ENCODE measurements around the gene RIPK4.
A peak's percentile ranks its signal among the peaks of the same experiment; 100 is the strongest.

RIPK4 gene

DNA sequence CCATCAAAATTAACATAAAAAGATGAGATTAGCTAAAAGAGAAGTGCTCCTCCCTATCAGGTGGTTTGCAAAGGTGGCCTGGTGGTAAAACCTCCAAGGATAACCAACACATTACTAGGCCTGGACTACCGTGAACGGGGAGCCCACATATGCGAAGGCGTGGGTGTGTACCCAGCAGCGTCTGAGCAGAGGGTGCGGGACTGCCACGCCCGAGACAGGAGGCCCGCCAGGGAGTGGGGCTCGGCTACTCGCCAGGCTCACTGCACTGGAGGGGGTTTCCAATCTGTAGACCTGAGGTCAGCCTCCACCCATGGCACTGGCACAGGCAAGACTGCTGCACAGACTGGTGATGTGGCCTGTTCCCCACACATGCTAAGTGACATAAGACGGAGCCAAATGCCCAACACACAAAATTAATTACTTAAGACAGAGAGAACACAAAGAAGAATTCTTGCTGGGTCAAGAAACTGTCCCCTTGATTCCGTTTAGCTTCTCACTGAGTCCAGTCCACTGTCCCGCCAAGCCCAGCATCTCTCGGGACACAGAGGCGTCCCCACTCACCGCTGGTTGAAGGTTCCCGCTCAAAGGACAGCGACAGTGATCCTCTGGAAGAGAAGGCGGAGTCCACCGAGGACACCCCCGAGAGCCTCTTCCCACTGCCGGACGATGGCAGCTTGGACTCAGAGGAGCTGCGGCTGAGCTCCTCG is 23.4 kb downstream of the RIPK4 start:
- Histone ChIP-seq H3K27ac (replicated peaks; ENCODE audit: low read length) (no peak overlapping the region), H4K91ac (ENCODE audit: low read depth, low read length, poor library complexity) (no peak overlapping the region), H3K4me2 (ENCODE audit: insufficient read depth, low read length, poor library complexity, severe bottlenecking) (no peak overlapping the region), H2BK120ac (ENCODE audit: low read depth, low read length) (no peak overlapping the region), H3K14ac (ENCODE audit: low read length) (no peak overlapping the region), H3K36me3 (replicated peaks in 1 of 2; ENCODE audit: control insufficient read depth in 2 of 2, insufficient read depth in 2 of 2, low read length in 2 of 2) (no peaks in the 10 kb centered on the region), H3K9ac (ENCODE audit: low read depth, low read length, poor library complexity) (no peak overlapping the region), H3K9me3 (replicated peaks in 1 of 2; ENCODE audit: control insufficient read depth in 2 of 2, insufficient read depth in 1 of 2, low read depth in 1 of 2, low read length in 2 of 2) (no peaks in the 10 kb centered on the region), H2BK12ac (ENCODE audit: low read length) (no peak overlapping the region), H3K79me1 (ENCODE audit: low read depth, low read length) (no peaks in the 10 kb centered on the region), H3K4ac (ENCODE audit: low read length) (peak overlapping the region; percentile 70), H2BK5ac (ENCODE audit: low read length) (peak overlapping the region; percentile 49), H3K4me3 (ENCODE audit: low read length in 2 of 2) (peak overlapping the region in 1 of 2 donors; percentile 5), H2AK5ac (ENCODE audit: low read depth, low read length) (peak overlapping the region; percentile 65), H3K23ac (ENCODE audit: low read depth, low read length, poor library complexity) (peak overlapping the region; percentile 31), H3K27me3 (ENCODE audit: control insufficient read depth in 3 of 3, insufficient read depth in 3 of 3, low read depth in 1 of 3, low read length in 3 of 3) (no peaks in the 10 kb centered on the region), H4K8ac (ENCODE audit: low read depth, low read length) (no peak overlapping the region), H2BK15ac (ENCODE audit: low read length) (no peak overlapping the region), H2AFZ (ENCODE audit: low read length) (no peak overlapping the region), H3K18ac (ENCODE audit: low read length) (peak overlapping the region; percentile 51), H3K4me1 (ENCODE audit: control insufficient read depth in 2 of 2, insufficient read depth in 1 of 2, low read depth in 1 of 2, low read length in 2 of 2) (peaks cover 0 to 7% of the 10 kb centered on the region in 2 donors)
- no CpG with 5 or more reads among the region's 26 CpGs for WGBS, 2 donors (ENCODE audit: extremely low coverage in 2 of 2, insufficient read length in 2 of 2, insufficient replicate concordance in 1 of 2)
- DNase-seq (ENCODE audit: low spot score) = no peak

DNA sequence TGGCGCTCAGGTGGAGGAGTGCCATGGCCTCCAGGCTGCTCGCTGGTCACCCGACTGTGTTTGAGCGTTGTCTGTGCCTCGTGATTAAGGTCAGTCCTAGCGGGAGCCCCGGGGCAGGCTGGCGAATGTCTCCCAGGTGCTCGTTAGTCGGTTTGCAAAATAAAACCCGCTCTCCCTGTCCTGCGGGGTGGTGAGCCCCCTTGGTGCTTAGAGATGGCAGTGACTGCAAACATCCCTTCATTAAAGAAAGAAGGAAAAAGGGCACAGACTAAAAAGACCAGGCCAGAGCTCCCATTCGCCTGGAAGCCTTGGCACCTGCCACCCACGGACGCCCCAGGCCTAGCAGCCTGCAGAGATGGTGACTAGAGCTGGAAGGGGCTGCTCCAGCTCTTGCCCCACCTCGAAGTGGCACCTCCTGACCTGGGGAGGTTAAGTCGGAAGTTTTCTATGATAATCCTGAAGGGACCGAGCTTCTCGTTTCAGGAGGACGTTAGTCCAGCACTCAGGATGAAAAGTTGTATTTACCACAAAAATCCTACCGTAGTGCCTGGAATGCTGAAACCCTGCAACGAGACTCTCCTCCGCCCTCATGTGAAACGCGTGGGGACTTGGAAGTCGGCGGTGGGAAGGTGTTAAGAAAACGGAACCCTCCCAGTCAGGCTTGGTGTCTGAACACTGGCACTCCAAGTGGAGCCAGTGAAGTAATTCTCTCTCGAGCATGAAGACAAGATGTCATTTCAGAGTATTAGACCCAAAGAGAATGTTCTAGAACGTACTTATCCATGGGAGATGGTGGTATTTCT is 24.6 kb downstream of the RIPK4 start:
- peaks cover 3 to 7% of the 10 kb centered on the region in 2 donors for H3K9me3 ChIP-seq (replicated peaks in 1 of 2; ENCODE audit: control insufficient read depth in 2 of 2, insufficient read depth in 1 of 2, low read depth in 1 of 2, low read length in 2 of 2)
- peak overlapping the region; percentile 63 for H3K9ac ChIP-seq (ENCODE audit: low read depth, low read length, poor library complexity)
- H2AK5ac ChIP-seq (ENCODE audit: low read depth, low read length) = no peak overlapping the region
- H3K23ac ChIP-seq (ENCODE audit: low read depth, low read length, poor library complexity) = peak overlapping the region; percentile 58
- no peak overlapping the region for H3K14ac ChIP-seq (ENCODE audit: low read length)
- H3K79me1 ChIP-seq (ENCODE audit: low read depth, low read length) = no peaks in the 10 kb centered on the region
- H2AFZ ChIP-seq (ENCODE audit: low read length) = no peak overlapping the region
- H2BK5ac ChIP-seq (ENCODE audit: low read length) = no peak overlapping the region
- H2BK120ac ChIP-seq (ENCODE audit: low read depth, low read length) = no peak overlapping the region
- no peak overlapping the region for H4K91ac ChIP-seq (ENCODE audit: low read depth, low read length, poor library complexity)
- no peak overlapping the region for H2BK15ac ChIP-seq (ENCODE audit: low read length)
- H3K4me3 ChIP-seq (ENCODE audit: low read length in 2 of 2) = no peak overlapping the region
- peaks cover 0 to 7% of the 10 kb centered on the region in 2 donors for H3K4me1 ChIP-seq (ENCODE audit: control insufficient read depth in 2 of 2, insufficient read depth in 1 of 2, low read depth in 1 of 2, low read length in 2 of 2)
- H3K36me3 ChIP-seq (replicated peaks in 1 of 2; ENCODE audit: control insufficient read depth in 2 of 2, insufficient read depth in 2 of 2, low read length in 2 of 2) = no peaks in the 10 kb centered on the region
- H3K18ac ChIP-seq (ENCODE audit: low read length) = peak overlapping the region; percentile 66
- no peak overlapping the region for H4K8ac ChIP-seq (ENCODE audit: low read depth, low read length)
- no peak for DNase-seq (ENCODE audit: low spot score)
- no peaks in the 10 kb centered on the region for H3K27me3 ChIP-seq (ENCODE audit: control insufficient read depth in 3 of 3, insufficient read depth in 3 of 3, low read depth in 1 of 3, low read length in 3 of 3)
- H2BK12ac ChIP-seq (ENCODE audit: low read length) = no peak overlapping the region
- H3K4ac ChIP-seq (ENCODE audit: low read length) = no peak overlapping the region
- no CpG with 5 or more reads among the region's 30 CpGs for WGBS, 2 donors (ENCODE audit: extremely low coverage in 2 of 2, insufficient read length in 2 of 2, insufficient replicate concordance in 1 of 2)
- no peak overlapping the region for H3K4me2 ChIP-seq (ENCODE audit: insufficient read depth, low read length, poor library complexity, severe bottlenecking)
- H3K27ac ChIP-seq (replicated peaks; ENCODE audit: low read length) = no peak overlapping the region

DNA sequence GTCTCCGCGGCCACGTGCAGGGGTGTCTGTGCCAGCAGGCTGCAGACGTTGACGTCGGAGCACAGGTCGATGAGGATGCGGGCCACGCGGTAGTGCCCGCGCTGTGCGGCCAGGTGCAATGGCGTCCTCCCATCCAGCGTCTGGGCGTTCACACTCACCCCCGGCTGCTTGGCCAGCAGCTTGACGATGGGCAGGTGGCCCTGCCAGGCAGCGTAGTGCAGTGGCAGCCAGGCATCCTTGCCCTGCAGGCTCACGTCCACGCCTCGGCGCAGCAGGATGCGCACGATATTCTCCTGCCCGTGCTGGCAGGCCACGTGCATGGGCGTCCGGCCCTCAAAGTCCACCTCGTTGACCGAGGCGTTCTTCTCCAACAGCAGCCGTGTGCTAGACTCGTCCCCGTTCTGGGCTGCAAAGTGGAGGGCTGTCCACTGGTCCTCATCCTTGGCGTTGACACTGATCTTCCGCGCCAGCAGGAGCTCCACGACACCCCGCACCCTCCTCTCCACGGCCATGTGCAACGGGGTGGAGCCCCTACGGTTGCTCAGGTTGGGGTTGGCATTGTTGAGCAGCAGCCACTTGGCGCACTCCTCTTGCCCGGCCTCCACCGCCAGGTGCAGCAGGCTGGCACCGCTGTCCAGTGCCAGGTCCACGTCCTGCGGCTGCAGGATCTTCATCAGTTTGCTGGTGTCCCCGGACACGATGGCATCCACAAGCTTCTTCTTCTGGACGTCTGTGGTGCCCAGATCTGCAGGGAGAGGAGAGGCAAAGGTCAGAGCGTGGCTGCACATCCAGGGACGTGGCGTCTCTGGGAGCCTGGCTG is 25.4 kb downstream of the RIPK4 start:
- Histone ChIP-seq H2BK120ac (ENCODE audit: low read depth, low read length) (no peak overlapping the region), H3K4me3 (ENCODE audit: low read length in 2 of 2) (peak overlapping the region in 1 of 2 donors; percentile 18), H3K4ac (ENCODE audit: low read length) (no peak overlapping the region), H2AFZ (ENCODE audit: low read length) (no peak overlapping the region), H2AK5ac (ENCODE audit: low read depth, low read length) (no peak overlapping the region), H3K36me3 (replicated peaks in 1 of 2; ENCODE audit: control insufficient read depth in 2 of 2, insufficient read depth in 2 of 2, low read length in 2 of 2) (no peaks in the 10 kb centered on the region), H4K91ac (ENCODE audit: low read depth, low read length, poor library complexity) (no peak overlapping the region), H3K9me3 (replicated peaks in 1 of 2; ENCODE audit: control insufficient read depth in 2 of 2, insufficient read depth in 1 of 2, low read depth in 1 of 2, low read length in 2 of 2) (peaks cover 6 to 8% of the 10 kb centered on the region in 2 donors), H3K4me1 (ENCODE audit: control insufficient read depth in 2 of 2, insufficient read depth in 1 of 2, low read depth in 1 of 2, low read length in 2 of 2) (peaks cover 0 to 7% of the 10 kb centered on the region in 2 donors), H3K4me2 (ENCODE audit: insufficient read depth, low read length, poor library complexity, severe bottlenecking) (no peak overlapping the region), H3K14ac (ENCODE audit: low read length) (peak overlapping the region; percentile 77), H2BK15ac (ENCODE audit: low read length) (no peak overlapping the region), H3K18ac (ENCODE audit: low read length) (peak overlapping the region; percentile 66), H2BK5ac (ENCODE audit: low read length) (no peak overlapping the region), H3K27ac (replicated peaks; ENCODE audit: low read length) (no peak overlapping the region), H3K23ac (ENCODE audit: low read depth, low read length, poor library complexity) (peak overlapping the region; percentile 77), H4K8ac (ENCODE audit: low read depth, low read length) (no peak overlapping the region), H3K79me1 (ENCODE audit: low read depth, low read length) (no peaks in the 10 kb centered on the region), H2BK12ac (ENCODE audit: low read length) (peak overlapping the region; percentile 75), H3K27me3 (ENCODE audit: control insufficient read depth in 3 of 3, insufficient read depth in 3 of 3, low read depth in 1 of 3, low read length in 3 of 3) (no peaks in the 10 kb centered on the region), H3K9ac (ENCODE audit: low read depth, low read length, poor library complexity) (peak overlapping the region; percentile 63)
- WGBS, 2 donors (ENCODE audit: extremely low coverage in 2 of 2, insufficient read length in 2 of 2, insufficient replicate concordance in 1 of 2) = no CpG with 5 or more reads among the region's 55 CpGs
- no peak for DNase-seq (ENCODE audit: low spot score)
